H1 (cell line): Measurements from ENCODE around the gene FEM1C. TPM values are rescaled to one million over a fixed set of nuclear protein-coding genes. Genes with fewer than 3 reads are reported as not detected.

Experiments used
- CTCF ChIA-PET: fragments of 300-600 bp; sonication (Branson Sonifier 250); formaldehyde crosslinking; loops from one replicate; lab custom pipeline; 2021; ENCODE audit not compliant: partially characterized antibody; lab: Charles Lee
- POLR2A ChIA-PET: fragments of 300-600 bp; sonication (Branson Sonifier 250); formaldehyde crosslinking; loops from one replicate; lab custom pipeline; 2021; ENCODE audit warnings: inconsistent platforms; ENCODE audit not compliant: partially characterized antibody; lab: Charles Lee
- DNase-seq, 2 experiments: peaks; one replicate each; pipeline versions ENCODE4 v3.0.0 to v3.0.0-alpha.2; 2010 to 2022; ENCODE audit warnings: low spot score in 2 of 2, low read depth in 1 of 2, mixed read lengths in 1 of 2
- FAIRE-seq: peaks from 2 replicates; lab custom pipeline; 2011; peaks lifted over from hg19 to GRCh38; lab: Jason Lieb, UNC
- H2AFZ ChIP-seq: 2 replicates; pipeline ENCODE4 v1.8.1; 2012; ENCODE audit warnings: low read length, inconsistent platforms
- H2AK5ac ChIP-seq: 2 replicates; pipeline ENCODE4 v1.6.1; 2013; ENCODE audit warnings: low read depth, low read length
- H2BK120ac ChIP-seq: replicated peaks from 2 replicates; pipeline ENCODE3; 2013; ENCODE audit warnings: low read depth, low read length, inconsistent platforms
- H2BK12ac ChIP-seq: 2 replicates; pipeline ENCODE4 v1.6.1; 2013; ENCODE audit warnings: low read depth, low read length
- H2BK15ac ChIP-seq: 2 replicates; pipeline ENCODE4 v1.6.1; 2013; ENCODE audit warnings: low read length
- H2BK20ac ChIP-seq: 2 replicates; pipeline ENCODE4 v1.6.1; 2013; ENCODE audit warnings: low read length
- H2BK5ac ChIP-seq: 2 replicates; pipeline ENCODE4 v1.6.1; 2013; ENCODE audit warnings: low read depth, low read length
- H3K14ac ChIP-seq: 2 replicates; pipeline ENCODE4 v1.6.1; 2013; ENCODE audit warnings: inconsistent platforms; ENCODE audit not compliant: insufficient read length
- H3K18ac ChIP-seq: 2 replicates; pipeline ENCODE4 v1.6.1; 2013; ENCODE audit warnings: low read length; ENCODE audit errors: extremely low read depth
- H3K23ac ChIP-seq: 2 replicates; pipeline ENCODE4 v1.6.1; 2013; ENCODE audit warnings: inconsistent platforms; ENCODE audit not compliant: insufficient read length
- H3K23me2 ChIP-seq: 2 replicates; pipeline ENCODE4 v1.6.1; 2013; ENCODE audit warnings: low read depth, low read length
- H3K27ac ChIP-seq: 2 replicates; pipeline ENCODE4 v1.6.1; 2011; ENCODE audit warnings: low read depth, low read length, inconsistent platforms
- H3K27me3 ChIP-seq, 4 experiments: replicated peaks in 1 of 4; 1 replicate in 1 of 4; 2 replicates in 3 of 4; pipeline versions ENCODE4 v1.6.1 to v1.8.1; 2011 to 2013; ENCODE audit warnings: low read length in 3 of 4, mild to moderate bottlenecking in 3 of 4, inconsistent platforms in 2 of 4, mixed read lengths in 2 of 4, moderate library complexity in 1 of 4; ENCODE audit not compliant: control insufficient read depth in 3 of 4, insufficient read depth in 3 of 4; ENCODE audit errors: extremely low read depth in 1 of 4
- H3K36me3 ChIP-seq, 4 experiments: 2 replicates each; pipeline versions ENCODE4 v1.6.1 to v1.8.1; 2011 to 2013; ENCODE audit warnings: mild to moderate bottlenecking in 4 of 4, low read length in 3 of 4, moderate library complexity in 2 of 4, control low read depth in 1 of 4, inconsistent platforms in 1 of 4; ENCODE audit not compliant: insufficient read depth in 4 of 4, control insufficient read depth in 2 of 4
- H3K4ac ChIP-seq: replicated peaks from 2 replicates; pipeline ENCODE3; 2013; ENCODE audit warnings: low read length, low read depth, mixed read lengths, inconsistent platforms; ENCODE audit not compliant: insufficient read length
- H3K4me1 ChIP-seq, 4 experiments: replicated peaks in 1 of 4; 1 replicate in 1 of 4; 2 replicates in 3 of 4; pipeline versions ENCODE4 v1.6.1 to v1.8.1; 2011 to 2013; ENCODE audit warnings: low read length in 3 of 4, inconsistent platforms in 2 of 4, mixed read lengths in 1 of 4; ENCODE audit not compliant: insufficient read depth in 4 of 4, control insufficient read depth in 3 of 4
- H3K4me2 ChIP-seq, 2 experiments: 2 replicates each; pipeline versions ENCODE4 v1.6.1 to v1.8.1; 2011 to 2013; ENCODE audit warnings: low read depth in 2 of 2, low read length in 2 of 2, control low read depth in 1 of 2, inconsistent platforms in 1 of 2, mild to moderate bottlenecking in 1 of 2; ENCODE audit not compliant: insufficient read depth in 1 of 2
- H3K4me3 ChIP-seq, 4 experiments: fragments of 200-600, 300-600 bp in 1 of 4; sonication (generic), shearing (Covaris generic), sonication (Bioruptor Twin) in 1 of 4; 2 replicates each; pipeline versions ENCODE4 v1.5.1 to v1.8.1; 2011 to 2016; ENCODE audit warnings: low read length in 4 of 4, low read depth in 3 of 4, control low read depth in 2 of 4, inconsistent platforms in 2 of 4, mild to moderate bottlenecking in 2 of 4, mixed read lengths in 1 of 4, moderate library complexity in 1 of 4; ENCODE audit not compliant: insufficient read depth in 2 of 4; ENCODE audit errors: extremely low read depth in 1 of 4
- H3K56ac ChIP-seq: replicated peaks from 2 replicates; pipeline ENCODE3; 2013; ENCODE audit warnings: low read depth, mild to moderate bottlenecking, mixed read lengths, low read length, inconsistent platforms; ENCODE audit not compliant: insufficient read length
- H3K79me1 ChIP-seq: 2 replicates; pipeline ENCODE4 v1.6.1; 2013; ENCODE audit warnings: low read depth, low read length, control low read depth
- H3K79me2 ChIP-seq, 2 experiments: 2 replicates each; pipeline versions ENCODE4 v1.6.1 to v1.8.1; 2012 to 2013; ENCODE audit warnings: low read length in 2 of 2, mild to moderate bottlenecking in 2 of 2, inconsistent platforms in 1 of 2; ENCODE audit not compliant: insufficient read depth in 2 of 2, control insufficient read depth in 1 of 2
- H3K9ac ChIP-seq, 4 experiments: replicated peaks in 1 of 4; 1 replicate in 1 of 4; 2 replicates in 3 of 4; pipeline versions ENCODE4 v1.6.1 to v1.8.1; 2011 to 2013; ENCODE audit warnings: low read depth in 3 of 4, low read length in 3 of 4, control low read depth in 2 of 4, mild to moderate bottlenecking in 2 of 4, moderate library complexity in 2 of 4, inconsistent platforms in 1 of 4; ENCODE audit errors: extremely low read depth in 1 of 4
- H3K9me3 ChIP-seq, 2 experiments: 2 replicates each; pipeline versions ENCODE4 v1.6.1 to v1.8.1; 2012 to 2013; ENCODE audit warnings: mild to moderate bottlenecking in 2 of 2, moderate library complexity in 2 of 2, control low read depth in 1 of 2, inconsistent platforms in 1 of 2, low read depth in 1 of 2, low read length in 1 of 2, mixed read lengths in 1 of 2; ENCODE audit not compliant: insufficient read depth in 2 of 2
- H4K20me1 ChIP-seq, 2 experiments: replicated peaks in 1 of 2; 2 replicates each; pipeline versions ENCODE3 to v1.8.1; 2011 to 2013; ENCODE audit warnings: inconsistent platforms in 2 of 2, low read length in 2 of 2, mild to moderate bottlenecking in 1 of 2; ENCODE audit not compliant: insufficient read depth in 2 of 2, control insufficient read depth in 1 of 2
- H4K5ac ChIP-seq: 2 replicates; pipeline ENCODE4 v1.6.1; 2013; ENCODE audit warnings: low read length, low read depth, mixed read lengths, inconsistent platforms; ENCODE audit not compliant: insufficient read length
- H4K8ac ChIP-seq: 2 replicates; pipeline ENCODE4 v1.8.0; 2013; ENCODE audit warnings: mild to moderate bottlenecking, moderate library complexity, low read length, inconsistent platforms; ENCODE audit not compliant: insufficient read depth; ENCODE audit errors: extremely low read depth
- H4K91ac ChIP-seq: replicated peaks from 2 replicates; pipeline ENCODE3; 2013; ENCODE audit warnings: low read length, mixed read lengths, inconsistent platforms; ENCODE audit not compliant: insufficient read length
- BCL11A ChIP-seq, 2 experiments: IDR thresholded peaks; one replicate each; pipeline ENCODE4 v1.6.1; 2011; ENCODE audit warnings: low read depth in 2 of 2, low read length in 2 of 2, mild to moderate bottlenecking in 2 of 2
- CBX5 ChIP-seq: fragments of 300-800, 300-1000 bp; sonication (generic); IDR thresholded peaks from 2 replicates; pipeline ENCODE4 v1.7.1; 2016; ENCODE audit warnings: antibody characterized with exemption, low read length, low read depth
- JUND ChIP-seq: IDR thresholded peaks from 2 replicates; pipeline ENCODE4 v1.6.1; 2011; ENCODE audit warnings: mild to moderate bottlenecking, improper control_type of control experiment, low read length
- POU5F1 ChIP-seq: IDR thresholded peaks from 2 replicates; pipeline ENCODE4 v1.6.1; 2011; ENCODE audit warnings: low read depth, mild to moderate bottlenecking, low read length, moderate library complexity
- RXRA ChIP-seq: IDR thresholded peaks from 2 replicates; pipeline ENCODE4 v1.6.1; 2011; ENCODE audit warnings: low read depth, mild to moderate bottlenecking, low read length, moderate library complexity; ENCODE audit not compliant: insufficient read depth
- SIRT6 ChIP-seq: IDR thresholded peaks from one replicate; pipeline ENCODE4 v1.7.1; 2012; ENCODE audit warnings: low read length, inconsistent platforms
- SP1 ChIP-seq: IDR thresholded peaks from 2 replicates; pipeline ENCODE4 v1.6.1; 2011; ENCODE audit warnings: low read depth, low read length
- SP2 ChIP-seq: IDR thresholded peaks from 2 replicates; pipeline ENCODE4 v1.6.1; 2012; ENCODE audit warnings: mild to moderate bottlenecking, low read length, inconsistent platforms
- TCF12 ChIP-seq: IDR thresholded peaks from 2 replicates; pipeline ENCODE4 v1.6.1; 2011; ENCODE audit warnings: low read depth, mild to moderate bottlenecking, low read length
- WGBS, 2 experiments: shearing (Covaris generic) in 1 of 2; methylation state at CpG; one replicate each; pipeline versions ENCODE4 v1.1.6 to v1.1.7; 2013 to 2015; ENCODE audit warnings: low lambda C conversion rate in 2 of 2, mixed read lengths in 2 of 2, inconsistent platforms in 1 of 2, low coverage in 1 of 2, missing lambda C conversion rate in 1 of 2; ENCODE audit not compliant: insufficient replicate concordance in 2 of 2, insufficient coverage in 1 of 2, insufficient read length in 1 of 2; ENCODE audit errors: extremely low coverage in 1 of 2, missing lambda C conversion rate in 1 of 2; 5-methylcytosine and 5-hydroxymethylcytosine counted together
- polyA plus RNA-seq, 7 experiments: library from polyadenylated mRNA; depleted of rRNA in 3 of 7; stranded (reverse) in 5 of 7; unstranded in 2 of 7; fragments of >200 nt in 5 of 7; fragments of 200-250 nt in 2 of 7; gene quantifications; 1 replicate in 5 of 7; 2 replicates in 1 of 7; 4 replicates in 1 of 7; pipeline versions ENCODE4 v1.2.1 to v1.2.3, GENCODE V29; 2011 to 2013; ENCODE audit warnings: missing spikeins in 2 of 7, mixed read lengths in 2 of 7
- total RNA-seq: library from RNA; stranded (reverse); fragmentation: NEBNext Ultra II Directional; extraction: Animal tissue kit (Norgen Biotek cat#: 25700); gene quantifications from 2 replicates; pipeline ENCODE4 v1.2.1, GENCODE V29; 2021
- TF ChIP-seq, protein P1 (sequence below), 3 experiments: IDR thresholded peaks; 1 replicate in 2 of 3; 2 replicates in 1 of 3; pipeline versions ENCODE4 v1.5.1 to v1.6.1; 2011; ENCODE audit warnings: low read length in 3 of 3, mild to moderate bottlenecking in 3 of 3, inconsistent platforms in 2 of 3, low read depth in 1 of 3, moderate library complexity in 1 of 3; ENCODE audit not compliant: insufficient read depth in 1 of 3; ENCODE audit errors: control extremely low read depth in 1 of 3
- TF ChIP-seq, protein P2 (sequence below): IDR thresholded peaks from 2 replicates; pipeline ENCODE4 v1.6.1; 2012; ENCODE audit warnings: inconsistent platforms

Gene FEM1C
- total and polyA plus RNA-seq, 2 of the 8 experiments (the other 6 are each of a cell fraction or from before 2014, with no cell fraction given) = 4.4 to 17.7 TPM

GRCh38 chr5:115558388-115558956, 13.9 kb upstream of the FEM1C start:
- Histone ChIP-seq H3K4me3 (no peak overlapping the region), H3K23me2 (no peaks in the 10 kb centered on the region), H3K36me3 (no peaks in the 10 kb centered on the region), H3K27ac (no peak overlapping the region), H4K8ac (no peak overlapping the region), H4K5ac (no peak overlapping the region), H2AFZ (no peak overlapping the region), H4K91ac (no peak overlapping the region), H3K4me2 (no peak overlapping the region), H3K4ac (no peak overlapping the region), H3K9ac (no peak overlapping the region), H2BK20ac (no peak overlapping the region), H3K14ac (no peak overlapping the region), H2BK12ac (no peak overlapping the region), H3K18ac (no peak overlapping the region), H2BK5ac (no peak overlapping the region), H3K56ac (no peak overlapping the region), H4K20me1 (no peaks in the 10 kb centered on the region), H2BK120ac (no peak overlapping the region), H3K23ac (no peak overlapping the region), H3K9me3 (no peaks in the 10 kb centered on the region), H2AK5ac (no peak overlapping the region), H3K4me1 (peaks cover 3 to 6% (median 3%) of the 10 kb centered on the region in 4 experiments; a peak in 6 of 7 replicates), H3K79me2 (no peaks in the 10 kb centered on the region), H3K27me3 (no peaks in the 10 kb centered on the region), H3K79me1 (no peaks in the 10 kb centered on the region), H2BK15ac (no peak overlapping the region)
- WGBS, 2 experiments = 91% methylated on average over 4 of the region's 4 CpGs; no CpG with 5 or more reads in 1 of the 2 experiments
- no peak for DNase-seq
- FAIRE-seq = no peak
- CTCF ChIA-PET = interaction anchor here (1.4 kb wide), 1 partner anchor 17 kb away, joined by 13 read pairs; no protein-coding TSS in a partner anchor
- POLR2A ChIA-PET = interaction anchor here (1.5 kb wide), 1 partner anchor 14 kb away, joined by 3 read pairs; the partner anchor contains the start of gene FEM1C
- TF ChIP-seq, protein P1, sequence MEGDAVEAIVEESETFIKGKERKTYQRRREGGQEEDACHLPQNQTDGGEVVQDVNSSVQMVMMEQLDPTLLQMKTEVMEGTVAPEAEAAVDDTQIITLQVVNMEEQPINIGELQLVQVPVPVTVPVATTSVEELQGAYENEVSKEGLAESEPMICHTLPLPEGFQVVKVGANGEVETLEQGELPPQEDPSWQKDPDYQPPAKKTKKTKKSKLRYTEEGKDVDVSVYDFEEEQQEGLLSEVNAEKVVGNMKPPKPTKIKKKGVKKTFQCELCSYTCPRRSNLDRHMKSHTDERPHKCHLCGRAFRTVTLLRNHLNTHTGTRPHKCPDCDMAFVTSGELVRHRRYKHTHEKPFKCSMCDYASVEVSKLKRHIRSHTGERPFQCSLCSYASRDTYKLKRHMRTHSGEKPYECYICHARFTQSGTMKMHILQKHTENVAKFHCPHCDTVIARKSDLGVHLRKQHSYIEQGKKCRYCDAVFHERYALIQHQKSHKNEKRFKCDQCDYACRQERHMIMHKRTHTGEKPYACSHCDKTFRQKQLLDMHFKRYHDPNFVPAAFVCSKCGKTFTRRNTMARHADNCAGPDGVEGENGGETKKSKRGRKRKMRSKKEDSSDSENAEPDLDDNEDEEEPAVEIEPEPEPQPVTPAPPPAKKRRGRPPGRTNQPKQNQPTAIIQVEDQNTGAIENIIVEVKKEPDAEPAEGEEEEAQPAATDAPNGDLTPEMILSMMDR (IDR thresholded peaks at IDR 0.05; ENCODE audit: control extremely low read depth in 1 of 3, insufficient read depth in 1 of 3, low read depth in 1 of 3, low read length in 3 of 3) = no peak
- TF ChIP-seq SIRT6 (no peak), JUND (no peak), POU5F1 (no peak), CBX5 (no peak), BCL11A (IDR thresholded peaks at IDR 0.05; ENCODE audit: low read depth in 2 of 2, low read length in 2 of 2) (no peak), SP2 (no peak), TCF12 (no peak), SP1 (no peak), RXRA (no peak)
- TF ChIP-seq, protein P2, sequence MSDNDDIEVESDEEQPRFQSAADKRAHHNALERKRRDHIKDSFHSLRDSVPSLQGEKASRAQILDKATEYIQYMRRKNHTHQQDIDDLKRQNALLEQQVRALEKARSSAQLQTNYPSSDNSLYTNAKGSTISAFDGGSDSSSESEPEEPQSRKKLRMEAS = no peak
